GM12801 (cell line): ENCODE data around the gene SF3A2.

ENCODE experiments used
- TF ChIP-seq, protein P1 (sequence below): IDR thresholded peaks from one replicate; pipeline ENCODE4 v1.5.1; 2011; ENCODE audit warnings: control low read depth; ENCODE audit not compliant: insufficient read length; ENCODE audit errors: extremely low read depth

The SF3A2 gene

DNA sequence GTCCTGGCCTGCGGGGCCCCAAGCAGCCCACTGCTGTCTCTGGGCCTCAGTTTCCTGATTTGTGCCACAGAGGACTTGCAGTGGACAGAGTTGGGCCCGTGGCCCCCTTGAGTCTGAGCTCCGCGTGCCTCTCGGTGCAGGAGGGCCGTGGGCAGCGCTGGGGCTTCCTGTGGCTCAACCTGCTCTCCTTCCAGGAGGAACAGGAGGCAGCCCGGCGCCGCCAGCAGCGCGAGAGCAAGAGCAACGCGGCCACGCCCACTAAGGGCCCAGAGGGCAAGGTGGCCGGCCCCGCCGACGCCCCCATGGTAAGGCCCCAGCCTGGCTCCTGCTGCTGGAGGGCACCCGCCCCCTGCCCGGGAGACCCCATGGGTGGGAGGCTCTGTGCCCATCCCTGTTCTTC, 26.4 kb upstream of the SF3A2 start:
- TF ChIP-seq, protein P1, sequence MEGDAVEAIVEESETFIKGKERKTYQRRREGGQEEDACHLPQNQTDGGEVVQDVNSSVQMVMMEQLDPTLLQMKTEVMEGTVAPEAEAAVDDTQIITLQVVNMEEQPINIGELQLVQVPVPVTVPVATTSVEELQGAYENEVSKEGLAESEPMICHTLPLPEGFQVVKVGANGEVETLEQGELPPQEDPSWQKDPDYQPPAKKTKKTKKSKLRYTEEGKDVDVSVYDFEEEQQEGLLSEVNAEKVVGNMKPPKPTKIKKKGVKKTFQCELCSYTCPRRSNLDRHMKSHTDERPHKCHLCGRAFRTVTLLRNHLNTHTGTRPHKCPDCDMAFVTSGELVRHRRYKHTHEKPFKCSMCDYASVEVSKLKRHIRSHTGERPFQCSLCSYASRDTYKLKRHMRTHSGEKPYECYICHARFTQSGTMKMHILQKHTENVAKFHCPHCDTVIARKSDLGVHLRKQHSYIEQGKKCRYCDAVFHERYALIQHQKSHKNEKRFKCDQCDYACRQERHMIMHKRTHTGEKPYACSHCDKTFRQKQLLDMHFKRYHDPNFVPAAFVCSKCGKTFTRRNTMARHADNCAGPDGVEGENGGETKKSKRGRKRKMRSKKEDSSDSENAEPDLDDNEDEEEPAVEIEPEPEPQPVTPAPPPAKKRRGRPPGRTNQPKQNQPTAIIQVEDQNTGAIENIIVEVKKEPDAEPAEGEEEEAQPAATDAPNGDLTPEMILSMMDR, result no peak

DNA sequence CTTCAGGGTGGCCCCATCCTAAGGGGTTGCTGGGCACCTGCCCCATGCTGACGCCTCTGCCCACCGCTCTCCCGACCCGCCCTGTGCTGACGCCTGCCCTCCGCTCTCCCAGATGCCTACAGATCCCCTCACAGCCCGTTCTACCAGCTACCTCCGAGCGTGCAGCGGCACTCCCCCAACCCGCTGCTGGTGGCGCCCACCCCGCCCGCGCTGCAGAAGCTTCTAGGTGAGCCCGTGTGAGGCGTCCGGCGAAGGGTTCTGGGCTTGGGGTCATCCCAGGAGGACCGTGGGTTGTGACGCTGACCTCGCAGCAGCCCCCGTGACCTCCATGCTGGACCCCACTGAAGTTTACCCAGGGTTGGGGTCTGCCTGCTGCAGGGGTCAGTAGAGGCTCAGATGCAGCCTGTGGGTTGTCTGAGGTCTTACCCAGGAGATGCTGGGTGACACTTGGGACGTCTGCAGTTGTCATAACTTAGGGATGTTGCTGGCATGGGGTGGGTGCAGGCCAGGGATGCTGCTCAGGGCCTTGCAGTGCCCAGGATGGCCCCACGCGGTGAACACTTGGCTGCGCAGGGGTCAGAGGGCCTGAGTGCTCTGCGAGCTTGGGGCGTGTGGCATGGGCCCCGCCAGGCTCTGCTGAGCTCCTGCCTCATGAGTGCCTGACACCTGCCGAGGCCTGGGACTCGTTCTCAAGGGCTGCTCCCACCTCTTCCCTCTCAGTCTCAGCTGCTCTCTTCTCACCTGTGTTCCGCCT, 25.5 kb upstream of the SF3A2 start:
- TF ChIP-seq, protein P1, result no peak

DNA sequence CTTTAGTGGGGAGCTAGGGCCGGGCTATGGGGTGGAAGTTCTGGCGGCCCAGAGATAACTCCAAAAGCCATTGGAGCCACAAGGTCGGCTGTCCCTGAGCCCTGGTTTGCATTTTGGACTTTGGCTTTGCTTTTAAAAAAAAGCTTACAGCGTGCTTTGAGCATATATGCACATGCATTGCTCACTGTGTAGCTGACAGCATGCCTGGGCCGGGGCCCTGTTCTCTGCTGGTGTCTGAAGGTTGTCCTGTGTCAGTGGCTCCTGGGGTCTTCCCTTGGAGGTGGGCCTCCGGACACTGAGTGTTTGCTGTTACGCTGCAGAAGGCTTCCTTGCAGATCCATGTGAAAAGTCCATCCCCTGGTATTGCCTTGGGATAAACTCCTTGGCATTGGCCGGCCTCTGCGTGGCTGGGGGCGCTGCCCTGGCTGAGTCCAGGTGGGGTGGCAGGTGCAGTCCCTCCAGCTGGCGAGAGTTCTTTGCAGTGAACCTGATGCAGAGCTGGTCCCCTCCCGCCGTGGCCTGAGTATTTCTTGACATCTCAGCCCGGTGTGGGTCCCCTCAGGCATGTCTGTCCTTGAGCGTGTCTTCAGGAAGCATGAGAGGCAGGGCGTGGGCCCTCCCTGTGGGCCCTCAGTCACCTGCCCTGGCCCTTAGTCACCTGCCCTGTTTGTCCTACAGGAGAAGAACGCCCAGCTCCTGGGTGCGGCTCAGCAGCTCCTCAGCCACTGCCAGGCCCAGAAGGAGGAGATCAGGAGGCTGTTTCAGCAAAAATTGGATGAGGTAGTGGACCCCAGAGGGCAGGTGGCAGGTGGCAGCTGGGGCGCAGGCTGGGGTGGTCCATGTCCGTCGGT, 23.5 kb upstream of the SF3A2 start:
- TF ChIP-seq, protein P1, result no peak

DNA sequence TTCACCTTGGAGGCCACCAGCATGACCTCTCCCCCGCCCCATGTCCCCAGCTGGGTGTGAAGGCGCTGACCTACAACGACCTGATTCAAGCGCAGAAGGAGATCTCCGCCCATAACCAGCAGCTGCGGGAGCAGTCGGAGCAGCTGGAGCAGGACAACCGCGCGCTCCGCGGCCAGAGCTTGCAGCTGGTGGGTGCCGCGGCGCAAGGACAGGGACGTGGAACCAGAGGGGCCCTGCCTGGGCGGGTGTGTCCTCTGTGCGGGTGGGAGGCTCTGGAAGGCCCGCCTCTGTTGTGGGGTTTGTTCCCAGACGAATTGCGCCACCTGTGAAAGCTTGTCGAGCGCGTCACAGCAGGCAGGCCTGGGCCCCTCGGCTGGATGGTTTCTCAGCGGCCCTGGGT, 22.8 kb upstream of the SF3A2 start:
- TF ChIP-seq, protein P1, result no peak

DNA sequence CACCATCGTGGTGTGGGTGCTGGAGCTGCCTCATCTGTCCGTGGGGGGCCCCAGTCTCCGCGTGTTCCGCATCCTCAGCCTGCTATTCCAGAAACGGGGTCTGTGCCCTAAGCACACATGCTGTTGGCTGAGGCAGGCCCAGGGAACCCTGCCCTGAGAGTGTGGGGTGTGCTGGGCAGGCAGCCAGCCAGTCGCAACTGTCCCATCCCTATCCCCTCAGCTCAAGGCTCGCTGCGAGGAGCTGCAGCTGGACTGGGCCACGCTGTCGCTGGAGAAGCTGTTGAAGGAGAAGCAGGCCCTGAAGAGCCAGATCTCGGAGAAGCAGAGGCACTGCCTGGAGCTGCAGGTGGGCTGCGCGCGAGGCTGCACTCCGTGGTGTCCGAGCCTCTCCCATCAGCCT, 22.4 kb upstream of the SF3A2 start:
- TF ChIP-seq, protein P1, result no peak

DNA sequence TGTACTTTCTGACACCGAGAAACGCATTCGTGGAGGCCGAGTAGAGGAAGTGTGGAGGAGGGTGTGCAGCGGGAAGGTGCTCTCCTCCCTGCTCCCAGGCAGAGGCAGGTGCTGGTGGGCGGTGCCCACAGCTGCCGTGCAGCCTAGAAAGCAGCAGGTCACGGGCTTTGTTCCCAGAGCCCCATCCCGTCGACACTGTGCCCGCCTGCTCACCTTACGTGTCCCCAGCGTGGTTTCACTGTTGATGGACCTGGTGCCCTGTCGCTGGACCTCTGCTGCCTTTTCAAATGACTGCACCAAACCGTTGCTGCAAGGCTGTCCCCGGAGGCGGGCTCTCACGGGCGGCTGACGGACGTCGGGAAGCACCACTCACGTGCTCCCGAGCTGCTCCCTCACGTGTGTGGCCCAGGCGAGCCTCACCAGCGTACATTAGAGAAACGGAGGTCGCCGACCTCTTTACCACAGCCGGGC, 21.3 kb upstream of the SF3A2 start:
- TF ChIP-seq, protein P1, result no peak

DNA sequence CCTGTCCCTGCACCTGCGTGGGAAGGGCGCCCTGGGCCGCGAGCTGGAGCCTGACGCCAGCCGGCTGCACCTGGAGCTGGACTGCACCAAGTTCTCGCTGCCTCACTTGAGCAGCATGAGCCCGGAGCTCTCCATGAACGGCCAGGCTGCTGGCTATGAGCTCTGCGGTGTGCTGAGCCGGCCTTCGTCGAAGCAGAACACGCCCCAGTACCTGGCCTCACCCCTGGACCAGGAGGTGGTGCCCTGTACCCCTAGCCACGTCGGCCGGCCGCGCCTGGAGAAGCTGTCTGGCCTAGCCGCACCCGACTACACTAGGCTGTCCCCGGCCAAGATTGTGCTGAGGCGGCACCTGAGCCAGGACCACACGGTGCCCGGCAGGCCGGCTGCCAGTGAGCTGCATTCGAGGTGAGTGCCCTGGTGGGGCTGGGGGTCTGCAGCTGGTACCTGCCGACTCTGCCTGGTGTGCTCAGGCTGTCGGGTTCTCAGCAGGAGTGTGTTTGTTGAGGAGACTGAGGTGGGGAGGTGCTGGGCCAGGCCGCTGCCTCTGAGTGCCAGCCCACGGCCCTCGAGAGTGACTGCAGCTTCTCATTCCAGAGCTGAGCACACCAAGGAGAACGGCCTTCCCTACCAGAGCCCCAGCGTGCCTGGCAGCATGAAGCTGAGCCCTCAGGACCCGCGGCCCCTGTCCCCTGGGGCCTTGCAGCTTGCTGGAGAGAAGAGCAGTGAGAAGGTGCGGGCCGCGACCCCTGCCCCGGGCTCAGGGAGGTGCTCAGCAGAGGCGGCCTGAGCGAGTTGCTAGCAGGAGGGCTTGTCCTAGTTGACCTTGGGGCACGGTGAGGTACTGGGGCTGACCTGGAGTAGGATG, 20.0 kb upstream of the SF3A2 start:
- TF ChIP-seq, protein P1, result no peak
